Fibroblast of villous mesenchyme (primary cell): Measurements from ENCODE around the gene LRRC8B. TPM values are rescaled to one million over a fixed set of nuclear protein-coding genes. Genes with fewer than 3 reads are reported as not detected.

Experiments
- DNase-seq: peaks from one replicate; pipeline ENCODE4 v3.0.0-alpha.2; 2010; ENCODE audit warnings: low read depth
- H3K4me3 ChIP-seq: 2 replicates; pipeline ENCODE4 v1.5.1; 2011; ENCODE audit warnings: low read depth, mild to moderate bottlenecking, low read length
- total RNA-seq: library from RNA; depleted of rRNA; stranded (reverse); fragments of >200 nt; gene quantifications from 2 replicates; pipeline ENCODE4 v1.2.3, GENCODE V29; 2012
- TF ChIP-seq, protein P1 (sequence below): IDR thresholded peaks from 2 replicates; pipeline ENCODE4 v1.5.1; 2012; ENCODE audit warnings: low read depth, mild to moderate bottlenecking, low read length; ENCODE audit not compliant: insufficient read depth

LRRC8B gene
- total RNA-seq, 1 donor, result 0.86 TPM

GRCh38 chr1:89525169-89525855 is 683 bp downstream of the LRRC8B start:
- peak overlapping the region; percentile 77 for H3K4me3 ChIP-seq
- TF ChIP-seq, protein P1, sequence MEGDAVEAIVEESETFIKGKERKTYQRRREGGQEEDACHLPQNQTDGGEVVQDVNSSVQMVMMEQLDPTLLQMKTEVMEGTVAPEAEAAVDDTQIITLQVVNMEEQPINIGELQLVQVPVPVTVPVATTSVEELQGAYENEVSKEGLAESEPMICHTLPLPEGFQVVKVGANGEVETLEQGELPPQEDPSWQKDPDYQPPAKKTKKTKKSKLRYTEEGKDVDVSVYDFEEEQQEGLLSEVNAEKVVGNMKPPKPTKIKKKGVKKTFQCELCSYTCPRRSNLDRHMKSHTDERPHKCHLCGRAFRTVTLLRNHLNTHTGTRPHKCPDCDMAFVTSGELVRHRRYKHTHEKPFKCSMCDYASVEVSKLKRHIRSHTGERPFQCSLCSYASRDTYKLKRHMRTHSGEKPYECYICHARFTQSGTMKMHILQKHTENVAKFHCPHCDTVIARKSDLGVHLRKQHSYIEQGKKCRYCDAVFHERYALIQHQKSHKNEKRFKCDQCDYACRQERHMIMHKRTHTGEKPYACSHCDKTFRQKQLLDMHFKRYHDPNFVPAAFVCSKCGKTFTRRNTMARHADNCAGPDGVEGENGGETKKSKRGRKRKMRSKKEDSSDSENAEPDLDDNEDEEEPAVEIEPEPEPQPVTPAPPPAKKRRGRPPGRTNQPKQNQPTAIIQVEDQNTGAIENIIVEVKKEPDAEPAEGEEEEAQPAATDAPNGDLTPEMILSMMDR, result no peak
- no peak for DNase-seq

DNA sequence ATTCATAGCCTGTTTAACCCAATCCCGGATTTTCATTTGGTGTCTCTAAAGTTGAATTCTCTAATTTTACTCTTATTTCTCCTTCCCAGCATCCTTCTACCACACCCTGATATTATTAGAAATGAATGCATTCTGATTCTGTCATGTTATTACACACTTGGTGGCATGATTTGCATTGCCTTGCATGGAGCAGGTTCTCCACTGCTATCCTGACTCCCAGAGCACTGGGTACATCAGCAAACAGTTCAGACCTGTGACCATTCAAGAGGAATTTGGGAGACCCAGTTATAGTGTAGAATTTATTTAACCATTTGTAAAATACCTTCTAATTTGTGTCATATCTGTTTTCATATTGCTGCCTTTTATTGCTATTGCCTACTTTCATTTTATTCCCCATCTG is 2.6 kb downstream of the LRRC8B start:
- DNase-seq, result no peak
- H3K4me3 ChIP-seq, result no peak overlapping the region
- TF ChIP-seq, protein P1, result no peak

DNA sequence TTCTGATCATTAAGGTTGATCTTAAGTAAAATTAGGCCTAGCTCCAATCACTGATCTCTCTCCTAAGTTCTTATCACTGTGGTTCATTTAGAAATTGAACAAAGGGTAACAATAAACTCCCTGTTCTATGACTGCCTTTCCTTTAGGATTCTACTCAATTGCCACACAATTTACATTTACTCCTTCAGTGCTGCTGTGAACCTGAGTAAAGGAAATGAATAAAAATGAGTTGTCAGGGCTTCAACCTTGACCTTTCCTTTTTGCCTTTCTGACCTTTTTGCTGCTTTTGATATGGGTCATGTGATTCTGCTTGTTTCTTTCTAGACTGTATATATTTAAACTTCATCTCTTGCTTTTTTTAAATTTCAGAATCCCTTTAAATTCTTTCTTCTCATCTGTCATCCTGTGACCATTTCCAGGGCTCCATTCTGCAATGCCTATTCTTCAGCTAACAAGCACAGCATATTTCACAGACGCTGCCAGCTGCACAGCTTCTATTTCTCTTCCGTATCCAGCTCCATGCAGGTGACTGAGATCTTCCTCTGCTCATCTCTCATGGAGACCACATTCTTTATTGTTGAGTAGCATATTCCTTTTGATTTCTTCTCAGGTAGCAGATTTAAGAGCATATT is 3.2 kb downstream of the LRRC8B start:
- TF ChIP-seq, protein P1, result no peak
- no peak overlapping the region for H3K4me3 ChIP-seq
- no peak for DNase-seq

- TF ChIP-seq, protein P1, result no peak
- no peak overlapping the region for H3K4me3 ChIP-seq
- DNase-seq, result no peak
Measured at GRCh38 chr1:89528382-89528780, 3.8 kb downstream of the LRRC8B start.

GRCh38 chr1:89529196-89529595 is 4.6 kb downstream of the LRRC8B start:
- TF ChIP-seq, protein P1, result no peak
- no peak overlapping the region for H3K4me3 ChIP-seq
- no peak for DNase-seq

GRCh38 chr1:89530444-89531089 is 5.9 kb downstream of the LRRC8B start:
- no peak for DNase-seq
- TF ChIP-seq, protein P1, result no peak
- H3K4me3 ChIP-seq, result no peak overlapping the region
